Epithelial cell of umbilical artery (primary cell): ENCODE measurements around the gene PTPRJ. TPM values are rescaled to one million over a fixed set of nuclear protein-coding genes. Genes with fewer than 3 reads are reported as not detected.

Source experiments
- total RNA-seq: library from RNA; depleted of rRNA; stranded (reverse); fragments of >200 nt; gene quantifications from 2 replicates; pipeline ENCODE4 v1.2.3, GENCODE V29; 2014

The PTPRJ gene
- 6.2 and 9.9 TPM in 2 replicates for total RNA-seq

GRCh38 chr11:47980088-47980906, at the start of gene PTPRJ:
Gene PTPRJ, plus strand, starts transcription at chr11:47980559. Its CDS starts 354 bp downstream, at chr11:47980913.

GRCh38 chr11:48216510-48216909, 236.2 kb downstream of the PTPRJ start, which contains the start of gene OR4B1:
Gene OR4B1, plus strand, starts transcription at chr11:48216810. Its CDS starts 0 bp downstream, at chr11:48216810.

Other genes starting within 250 kb of the PTPRJ start
- 41.6 and 56.7 TPM in 2 replicates for gene FNBP4, start 213.2 kb upstream of the PTPRJ start, total RNA-seq
- gene NUP160, start 132.2 kb upstream of the PTPRJ start, total RNA-seq, result 27.3 and 30.4 TPM in 2 replicates
- not detected in 2 replicates for gene OR4B1, start 236.3 kb downstream of the PTPRJ start, total RNA-seq